Calu3 (cell line): ENCODE data around the gene LCE3E. TPM values are rescaled to one million over a fixed set of nuclear protein-coding genes. Genes with fewer than 3 reads are reported as not detected.

Experiments
- BruUV-seq: library from RNA; stranded (reverse); fragments of 400-500 nt; replicated peaks from 2 replicates; lab custom pipeline; 2021; lab: Mats Ljungman, UMichigan
- CTCF ChIA-PET: fragments of 300-600 bp; sonication (Branson Sonifier 250); formaldehyde crosslinking; loops from one replicate; lab custom pipeline; 2022; ENCODE audit warnings: antibody characterized with exemption; lab: Charles Lee
- DNase-seq: peaks from one replicate; pipeline ENCODE4 v3.0.0; 2022
- H3K27ac Mint-ChIP-seq: one replicate; pipeline ENCODE4 v1.8.0; 2022; ENCODE audit warnings: mixed read lengths; ENCODE audit not compliant: unreplicated experiment
- H3K27me3 Mint-ChIP-seq: one replicate; pipeline ENCODE4 v1.8.0; 2022; ENCODE audit warnings: mixed read lengths; ENCODE audit not compliant: unreplicated experiment
- H3K36me3 Mint-ChIP-seq: one replicate; pipeline ENCODE4 v1.8.0; 2022; ENCODE audit warnings: mild to moderate bottlenecking, moderate library complexity, mixed read lengths; ENCODE audit not compliant: insufficient read depth, unreplicated experiment
- H3K4me1 Mint-ChIP-seq: one replicate; pipeline ENCODE4 v1.8.0; 2022; ENCODE audit warnings: mild to moderate bottlenecking, low read depth, mixed read lengths; ENCODE audit not compliant: unreplicated experiment
- H3K4me3 Mint-ChIP-seq: one replicate; pipeline ENCODE4 v1.8.0; 2022; ENCODE audit warnings: mild to moderate bottlenecking, low read depth, moderate library complexity, mixed read lengths; ENCODE audit not compliant: unreplicated experiment
- H3K9me3 Mint-ChIP-seq: one replicate; pipeline ENCODE4 v1.8.0; 2022; ENCODE audit warnings: low read depth, mixed read lengths; ENCODE audit not compliant: unreplicated experiment
- intact Hi-C: fragments of 100-400 bp; cut with micrococcal nuclease; formaldehyde crosslinking; loops from one replicate; pipeline ENCODE4 v1.10.0; 2022; ENCODE audit not compliant: unreplicated experiment
- total RNA-seq: library from RNA; stranded (reverse); gene quantifications from 2 replicates; pipeline ENCODE4 v1.2.3, GENCODE V29; 2022
- TF ChIP-seq, protein P1 (sequence below): fragments of 200-600 bp; IDR thresholded peaks from one replicate; pipeline ENCODE4 v1.8.0; 2022; ENCODE audit warnings: antibody characterized with exemption; ENCODE audit not compliant: unreplicated experiment

The LCE3E gene
- total RNA-seq, 1 experiment from 2014 or later: not detected

DNA sequence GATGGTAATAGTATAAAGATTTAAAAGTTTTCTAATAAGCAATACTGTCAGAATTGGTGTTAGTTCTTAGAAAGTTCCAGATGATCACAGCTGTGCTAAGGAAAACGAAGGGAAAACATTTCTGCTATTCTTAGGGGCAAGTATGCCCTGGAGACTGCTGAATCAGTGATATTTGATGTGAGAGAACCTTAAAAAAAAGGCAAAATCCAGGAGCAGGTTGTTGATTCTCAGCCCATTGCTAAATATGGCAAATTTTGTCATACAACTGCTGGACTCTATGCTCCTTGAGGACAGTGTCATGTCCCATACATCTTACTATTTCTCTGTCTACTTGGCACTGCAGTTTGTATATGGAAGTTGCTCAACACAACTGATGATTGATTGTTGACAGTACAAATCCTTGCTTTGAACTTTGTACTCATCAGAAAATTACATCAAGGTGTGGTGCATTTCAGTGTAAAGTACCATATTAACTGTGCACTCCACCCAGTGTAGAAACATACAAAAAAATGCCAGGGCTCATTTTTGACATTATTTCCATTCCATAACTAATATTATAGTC is 41.4 kb downstream of the LCE3E start:
- intact Hi-C loops: no loop called here
- no peak for DNase-seq
- Mint-ChIP-seq H3K27ac (no peak overlapping the region), H3K27me3 (peaks cover 21% of the 10 kb centered on the region), H3K4me3 (no peak overlapping the region), H3K9me3 (no peaks in the 10 kb centered on the region), H3K4me1 (no peaks in the 10 kb centered on the region), H3K36me3 (no peaks in the 10 kb centered on the region)
- CTCF ChIA-PET: no interaction called here
- TF ChIP-seq, protein P1, sequence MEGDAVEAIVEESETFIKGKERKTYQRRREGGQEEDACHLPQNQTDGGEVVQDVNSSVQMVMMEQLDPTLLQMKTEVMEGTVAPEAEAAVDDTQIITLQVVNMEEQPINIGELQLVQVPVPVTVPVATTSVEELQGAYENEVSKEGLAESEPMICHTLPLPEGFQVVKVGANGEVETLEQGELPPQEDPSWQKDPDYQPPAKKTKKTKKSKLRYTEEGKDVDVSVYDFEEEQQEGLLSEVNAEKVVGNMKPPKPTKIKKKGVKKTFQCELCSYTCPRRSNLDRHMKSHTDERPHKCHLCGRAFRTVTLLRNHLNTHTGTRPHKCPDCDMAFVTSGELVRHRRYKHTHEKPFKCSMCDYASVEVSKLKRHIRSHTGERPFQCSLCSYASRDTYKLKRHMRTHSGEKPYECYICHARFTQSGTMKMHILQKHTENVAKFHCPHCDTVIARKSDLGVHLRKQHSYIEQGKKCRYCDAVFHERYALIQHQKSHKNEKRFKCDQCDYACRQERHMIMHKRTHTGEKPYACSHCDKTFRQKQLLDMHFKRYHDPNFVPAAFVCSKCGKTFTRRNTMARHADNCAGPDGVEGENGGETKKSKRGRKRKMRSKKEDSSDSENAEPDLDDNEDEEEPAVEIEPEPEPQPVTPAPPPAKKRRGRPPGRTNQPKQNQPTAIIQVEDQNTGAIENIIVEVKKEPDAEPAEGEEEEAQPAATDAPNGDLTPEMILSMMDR: no peak
- no TSS peak for BruUV-seq

GRCh38 chr1:152520561-152521090 is 46.0 kb downstream of the LCE3E start:
- TF ChIP-seq, protein P1: no peak
- no peak for DNase-seq
- no TSS peak for BruUV-seq
- H3K4me3 Mint-ChIP-seq: no peak overlapping the region
- no peaks in the 10 kb centered on the region for H3K36me3 Mint-ChIP-seq
- no peaks in the 10 kb centered on the region for H3K4me1 Mint-ChIP-seq
- H3K27ac Mint-ChIP-seq: no peak overlapping the region
- CTCF ChIA-PET: interaction anchor here (0.7 kb wide), 1 partner anchor 272 kb away, joined by 3 read pairs; no protein-coding TSS in a partner anchor
- H3K9me3 Mint-ChIP-seq: no peaks in the 10 kb centered on the region
- intact Hi-C loops: no loop called here
- peaks cover 22% of the 10 kb centered on the region for H3K27me3 Mint-ChIP-seq

- no peak overlapping the region for H3K4me3 Mint-ChIP-seq
- no peaks in the 10 kb centered on the region for H3K4me1 Mint-ChIP-seq
- TF ChIP-seq, protein P1: no peak
- intact Hi-C loops: no loop called here
- H3K27me3 Mint-ChIP-seq: peaks cover 30% of the 10 kb centered on the region
- no peak for DNase-seq
- no peak overlapping the region for H3K27ac Mint-ChIP-seq
- H3K36me3 Mint-ChIP-seq: no peaks in the 10 kb centered on the region
- BruUV-seq: no TSS peak
- CTCF ChIA-PET: no interaction called here
- no peaks in the 10 kb centered on the region for H3K9me3 Mint-ChIP-seq
Observed at GRCh38 chr1:152519851-152520250, 46.7 kb downstream of the LCE3E start.

- intact Hi-C loops: no loop called here
- Mint-ChIP-seq H3K36me3 (no peaks in the 10 kb centered on the region), H3K27me3 (peaks cover 55% of the 10 kb centered on the region), H3K4me1 (no peaks in the 10 kb centered on the region), H3K4me3 (no peak overlapping the region), H3K9me3 (no peaks in the 10 kb centered on the region), H3K27ac (no peak overlapping the region)
- TF ChIP-seq, protein P1: no peak
- no TSS peak for BruUV-seq
- DNase-seq: peak; percentile 13
- CTCF ChIA-PET: interaction anchor here (1.1 kb wide), 1 partner anchor 16 kb away, joined by 3 read pairs; no protein-coding TSS in a partner anchor
Observed at GRCh38 chr1:152517237-152517811, 49.3 kb downstream of the LCE3E start.
